Measurements from ENCODE around the gene TAF10.

- TF ChIP-seq CTCF (IDR thresholded peaks at IDR 0.05) (no peak), POLR2A (IDR thresholded peaks at IDR 0.05) (no peak)
These were observed 46.6 kb upstream of the TAF10 start for GRCh38 chr11:6658647-6659046.

Measured in right lobe of liver (tissue), 4 donors.